IgD-negative memory B cell (primary cell): ENCODE data around the gene USP36. TPM values are rescaled to one million over a fixed set of nuclear protein-coding genes. Genes with fewer than 3 reads are reported as not detected.
A peak's percentile ranks its signal among the peaks of the same experiment; 100 is the strongest.

Source experiments
- H3K27ac Mint-ChIP-seq, 3 donors: one replicate each; pipeline ENCODE4 v1.8.0; 2020 to 2022; ENCODE audit warnings: mild to moderate bottlenecking in 3 of 3, mixed read lengths in 3 of 3, moderate library complexity in 1 of 3
- H3K27me3 Mint-ChIP-seq: one replicate; pipeline ENCODE4 v1.8.0; 2021; ENCODE audit warnings: mixed read lengths
- H3K36me3 Mint-ChIP-seq: one replicate; pipeline ENCODE4 v1.8.0; 2020; ENCODE audit warnings: mild to moderate bottlenecking, mixed read lengths
- H3K4me1 Mint-ChIP-seq, 3 donors: one replicate each; pipeline ENCODE4 v1.8.0; 2020 to 2022; ENCODE audit warnings: mixed read lengths in 3 of 3, mild to moderate bottlenecking in 1 of 3
- H3K4me3 Mint-ChIP-seq, 4 donors: one replicate each; pipeline ENCODE4 v1.8.0; 2020 to 2022; ENCODE audit warnings: mild to moderate bottlenecking in 4 of 4, mixed read lengths in 4 of 4, moderate library complexity in 3 of 4
- H3K9me3 Mint-ChIP-seq, 3 donors: one replicate each; pipeline ENCODE4 v1.8.0; 2020 to 2021; ENCODE audit warnings: mixed read lengths in 3 of 3, mild to moderate bottlenecking in 1 of 3
- polyA plus RNA-seq: library from polyadenylated mRNA; unstranded; fragments of 300-500 nt; fragmentation: Illumina TruSeq; gene quantifications from one replicate; pipeline ENCODE4 v1.2.3, GENCODE V29; 2021

Gene USP36
- polyA plus RNA-seq, 1 donor from 2014 or later = 28.8 TPM

DNA sequence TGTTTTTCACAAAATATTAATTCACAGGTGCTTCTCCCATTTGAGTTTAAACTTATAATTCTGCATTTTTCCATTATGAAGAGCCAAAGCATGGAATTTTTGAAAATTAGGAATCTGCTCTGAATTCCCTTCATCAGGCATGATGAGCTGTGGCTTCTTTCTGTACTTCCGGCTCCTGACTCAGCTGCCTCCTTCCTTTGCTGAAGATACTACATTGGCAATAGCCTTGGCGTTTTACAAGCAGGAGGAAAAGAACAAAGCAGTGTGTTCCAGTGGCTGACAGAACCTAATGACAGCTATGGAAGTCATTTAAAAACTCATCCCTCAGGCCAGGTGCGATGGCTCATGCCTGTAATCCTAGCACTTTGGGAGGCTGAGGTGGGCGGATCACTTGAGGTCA lies 18.4 kb upstream of the USP36 start:
- Mint-ChIP-seq H3K4me3 (no peak overlapping the region), H3K27ac (no peak overlapping the region), H3K36me3 (peaks cover 4% of the 10 kb centered on the region), H3K27me3 (peaks cover 4% of the 10 kb centered on the region), H3K4me1 (no peaks in the 10 kb centered on the region), H3K9me3 (no peaks in the 10 kb centered on the region)

DNA sequence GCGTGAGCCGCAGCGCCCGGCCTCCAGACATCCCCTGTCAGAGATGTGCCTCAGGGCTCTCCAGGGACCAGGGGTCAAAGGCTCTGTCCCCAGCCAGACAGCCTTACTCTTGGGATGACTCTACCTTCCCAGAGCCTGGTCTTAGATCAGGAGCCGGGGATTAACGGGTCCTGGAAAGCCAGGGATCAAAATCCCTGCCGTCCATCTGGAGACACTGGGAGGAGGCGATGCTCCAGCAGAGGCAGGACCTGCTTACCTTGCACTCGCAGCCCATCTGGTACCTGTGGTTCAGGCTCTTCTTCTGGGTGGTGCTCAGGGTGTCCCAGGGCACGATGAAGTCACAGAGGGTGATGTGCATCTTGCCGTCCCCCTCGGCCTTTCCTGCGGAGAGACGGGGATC lies 16.7 kb upstream of the USP36 start:
- H3K27me3 Mint-ChIP-seq = no peaks in the 10 kb centered on the region
- peaks cover 4% of the 10 kb centered on the region for H3K36me3 Mint-ChIP-seq
- H3K9me3 Mint-ChIP-seq = no peaks in the 10 kb centered on the region
- H3K4me3 Mint-ChIP-seq = no peak overlapping the region
- H3K27ac Mint-ChIP-seq = no peak overlapping the region
- H3K4me1 Mint-ChIP-seq = no peaks in the 10 kb centered on the region

DNA sequence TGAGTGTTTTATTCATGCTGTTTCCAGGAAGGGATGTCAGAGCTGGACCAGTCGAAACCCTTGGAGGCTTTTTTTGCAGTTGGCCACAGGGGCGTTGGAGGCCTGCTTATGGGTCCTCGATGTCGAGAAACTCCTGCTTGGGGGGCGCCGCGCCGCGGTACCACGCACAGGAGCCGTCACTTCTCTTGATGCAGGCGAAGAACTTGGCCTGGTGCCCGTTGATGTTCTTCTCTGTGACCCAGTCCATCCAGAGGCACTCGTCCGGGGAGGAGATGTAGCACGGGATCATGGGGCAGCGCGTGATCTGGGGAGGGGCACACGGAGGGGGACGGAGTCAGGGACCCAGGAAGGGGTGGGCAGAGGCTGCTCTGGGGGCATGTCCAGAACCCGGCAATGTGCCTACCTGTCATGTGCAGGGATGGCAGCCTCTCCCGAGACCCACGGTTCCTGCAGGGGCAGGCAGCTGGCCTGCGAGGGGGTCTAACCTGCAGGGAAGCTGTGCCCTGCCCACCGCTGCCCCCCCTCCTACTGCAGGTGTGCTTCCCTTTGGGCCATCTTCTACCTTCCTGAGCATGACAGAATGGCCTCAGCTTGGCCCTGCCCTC lies 15.0 kb upstream of the USP36 start:
- Mint-ChIP-seq H3K27ac (no peak overlapping the region), H3K36me3 (peaks cover 4% of the 10 kb centered on the region)

DNA sequence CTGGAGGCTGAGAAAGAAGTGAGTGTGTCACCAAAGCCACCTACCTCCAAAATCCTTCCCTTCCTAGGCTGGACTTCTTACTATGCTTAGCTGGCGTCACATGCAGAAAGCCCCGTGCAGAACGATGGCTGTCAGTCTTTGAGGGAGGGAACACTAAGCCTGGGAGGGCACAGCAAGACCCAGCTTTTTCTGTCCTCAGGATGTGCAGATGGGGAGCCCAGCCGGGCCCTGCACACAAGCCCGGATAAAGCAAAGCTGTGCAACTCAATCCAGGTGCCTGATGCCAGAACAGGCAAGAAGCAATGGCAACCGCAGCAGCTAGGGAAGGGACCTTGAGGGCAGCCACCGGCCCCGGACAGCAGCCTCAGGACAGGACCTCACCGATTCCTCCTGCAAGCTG lies 13.9 kb upstream of the USP36 start:
- no peak overlapping the region for H3K27ac Mint-ChIP-seq

More for the DNA sequence above, 15.0 kb upstream of the USP36 start:
- Mint-ChIP-seq H3K4me3 (no peak overlapping the region), H3K9me3 (no peaks in the 10 kb centered on the region), H3K27me3 (no peaks in the 10 kb centered on the region), H3K4me1 (no peaks in the 10 kb centered on the region)

GRCh38 chr17:78853926-78854394 lies 13.3 kb upstream of the USP36 start:
- peaks cover 4% of the 10 kb centered on the region for H3K36me3 Mint-ChIP-seq
- H3K4me1 Mint-ChIP-seq = no peaks in the 10 kb centered on the region
- no peak overlapping the region for H3K4me3 Mint-ChIP-seq
- no peaks in the 10 kb centered on the region for H3K27me3 Mint-ChIP-seq
- peak overlapping the region in 1 of 3 donors; percentile 32 for H3K27ac Mint-ChIP-seq
- no peaks in the 10 kb centered on the region for H3K9me3 Mint-ChIP-seq

More for the DNA sequence above, 13.9 kb upstream of the USP36 start:
- no peaks in the 10 kb centered on the region for H3K4me1 Mint-ChIP-seq
- H3K4me3 Mint-ChIP-seq = no peak overlapping the region
- H3K27me3 Mint-ChIP-seq = no peaks in the 10 kb centered on the region
- H3K36me3 Mint-ChIP-seq = peaks cover 4% of the 10 kb centered on the region
- no peaks in the 10 kb centered on the region for H3K9me3 Mint-ChIP-seq

DNA sequence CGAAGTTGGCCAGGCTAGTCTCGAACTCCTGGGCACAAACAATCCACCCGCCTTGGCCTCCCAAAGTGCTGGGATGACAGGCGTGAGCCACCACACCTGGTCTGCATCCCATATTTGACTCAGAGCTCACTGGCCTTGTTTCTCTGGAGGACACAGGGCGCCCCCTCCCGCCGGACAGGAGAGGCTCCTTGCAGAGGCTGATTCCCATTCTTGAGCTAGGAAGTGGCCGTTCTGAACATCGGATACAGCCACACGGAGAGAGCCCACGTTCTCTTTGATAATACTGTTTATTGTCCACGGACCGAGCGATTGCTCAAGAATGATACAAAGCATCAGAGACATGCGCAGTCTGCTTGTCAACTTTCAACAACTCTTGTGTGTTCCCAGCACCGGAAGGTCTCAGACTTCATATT lies 12.1 kb upstream of the USP36 start:
- Mint-ChIP-seq H3K36me3 (peaks cover 4% of the 10 kb centered on the region), H3K4me3 (no peak overlapping the region), H3K27me3 (no peaks in the 10 kb centered on the region), H3K27ac (no peak overlapping the region), H3K4me1 (no peaks in the 10 kb centered on the region), H3K9me3 (no peaks in the 10 kb centered on the region)

GRCh38 chr17:78849026-78849425 lies 8.4 kb upstream of the USP36 start:
- Mint-ChIP-seq H3K4me3 (no peak overlapping the region), H3K27me3 (no peaks in the 10 kb centered on the region), H3K4me1 (peaks cover 0 to 3% (median 0%) of the 10 kb centered on the region in 3 donors), H3K9me3 (no peaks in the 10 kb centered on the region), H3K36me3 (no peaks in the 10 kb centered on the region), H3K27ac (no peak overlapping the region)

GRCh38 chr17:78847052-78847451 lies 6.4 kb upstream of the USP36 start:
- no peak overlapping the region for H3K4me3 Mint-ChIP-seq
- no peaks in the 10 kb centered on the region for H3K9me3 Mint-ChIP-seq
- no peaks in the 10 kb centered on the region for H3K36me3 Mint-ChIP-seq
- H3K27ac Mint-ChIP-seq = no peak overlapping the region
- H3K27me3 Mint-ChIP-seq = no peaks in the 10 kb centered on the region
- H3K4me1 Mint-ChIP-seq = peaks cover 2 to 7% (median 4%) of the 10 kb centered on the region in 3 donors

DNA sequence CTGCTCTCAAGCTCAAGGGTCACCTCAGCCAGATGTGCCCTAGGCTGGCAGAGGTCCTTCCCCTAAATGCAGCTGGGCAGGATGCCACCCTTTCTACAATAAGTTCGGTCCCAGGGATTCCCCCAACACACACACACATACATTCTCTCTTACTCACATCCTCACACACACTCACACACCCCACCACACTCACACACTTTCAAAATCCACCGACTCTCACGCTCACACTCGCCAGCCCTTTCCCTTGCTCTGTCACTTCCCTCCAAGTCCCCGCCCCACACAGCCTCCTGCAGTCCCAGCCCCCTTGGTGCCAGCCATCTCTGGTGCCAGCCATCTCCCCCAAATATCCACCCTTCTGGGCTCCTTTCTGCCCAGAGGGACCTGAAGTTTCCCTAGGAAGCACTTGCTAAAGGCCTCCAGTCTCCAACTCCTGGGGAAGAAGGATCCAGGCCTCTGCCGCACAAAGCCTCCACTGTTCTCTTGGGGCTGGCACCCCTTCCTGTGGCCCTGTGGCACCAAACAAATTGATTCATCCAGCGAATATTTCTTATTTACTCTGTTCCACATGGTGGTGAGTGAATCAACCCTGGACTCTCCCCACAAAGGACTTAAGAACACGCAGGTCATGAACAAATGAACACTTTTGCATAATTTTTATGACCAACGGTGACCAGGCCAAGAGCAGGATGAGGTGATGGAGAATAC lies 3.8 kb upstream of the USP36 start:
- no peaks in the 10 kb centered on the region for H3K36me3 Mint-ChIP-seq
- no peaks in the 10 kb centered on the region for H3K9me3 Mint-ChIP-seq
- peaks cover 8 to 13% (median 13%) of the 10 kb centered on the region in 3 donors for H3K4me1 Mint-ChIP-seq
- H3K4me3 Mint-ChIP-seq = peak overlapping the region in 2 of 4 donors; percentile 37 to 43
- H3K27ac Mint-ChIP-seq = peak overlapping the region in 2 of 3 donors; percentile 72 to 96
- no peaks in the 10 kb centered on the region for H3K27me3 Mint-ChIP-seq

GRCh38 chr17:78842881-78843565 lies 2.4 kb upstream of the USP36 start:
- Mint-ChIP-seq H3K4me1 (peaks cover 13 to 25% (median 23%) of the 10 kb centered on the region in 3 donors), H3K27me3 (peaks cover 1% of the 10 kb centered on the region), H3K36me3 (no peaks in the 10 kb centered on the region), H3K9me3 (no peaks in the 10 kb centered on the region), H3K4me3 (peak overlapping the region in 3 of 4 donors; percentile 30 to 80 (median 43)), H3K27ac (peak overlapping the region in 1 of 3 donors; percentile 95)

DNA sequence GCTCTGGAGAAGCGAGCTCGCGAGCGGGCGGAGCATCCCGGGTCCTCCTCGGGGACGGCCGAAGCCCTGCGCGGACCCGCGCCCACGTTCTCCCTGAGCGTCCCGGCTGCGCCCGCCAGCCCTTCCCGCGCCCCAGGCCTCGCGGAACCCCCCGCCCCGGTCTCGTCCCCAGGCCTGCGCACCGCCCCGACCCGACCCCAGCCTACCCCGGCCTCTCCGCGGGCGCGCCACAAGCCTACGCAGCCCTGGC lies 159 bp downstream of the USP36 start:
- H3K27me3 Mint-ChIP-seq = peaks cover 1% of the 10 kb centered on the region
- H3K36me3 Mint-ChIP-seq = peaks cover 8% of the 10 kb centered on the region
- H3K4me1 Mint-ChIP-seq = peaks cover 13 to 30% (median 25%) of the 10 kb centered on the region in 3 donors

GRCh38 chr17:78839762-78840529 lies 668 bp downstream of the USP36 start:
- Mint-ChIP-seq H3K4me3 (peak overlapping the region; percentile 90 to 96 (median 92)), H3K27me3 (peaks cover 1% of the 10 kb centered on the region), H3K4me1 (peaks cover 13 to 30% (median 25%) of the 10 kb centered on the region in 3 donors), H3K36me3 (peaks cover 8% of the 10 kb centered on the region), H3K27ac (peak overlapping the region; percentile 92 to 98 (median 95)), H3K9me3 (no peaks in the 10 kb centered on the region)

More for the DNA sequence above, 159 bp downstream of the USP36 start:
- Mint-ChIP-seq H3K27ac (peak overlapping the region; percentile 95 to 98 (median 96)), H3K9me3 (no peaks in the 10 kb centered on the region), H3K4me3 (peak overlapping the region; percentile 90 to 98 (median 92))

DNA sequence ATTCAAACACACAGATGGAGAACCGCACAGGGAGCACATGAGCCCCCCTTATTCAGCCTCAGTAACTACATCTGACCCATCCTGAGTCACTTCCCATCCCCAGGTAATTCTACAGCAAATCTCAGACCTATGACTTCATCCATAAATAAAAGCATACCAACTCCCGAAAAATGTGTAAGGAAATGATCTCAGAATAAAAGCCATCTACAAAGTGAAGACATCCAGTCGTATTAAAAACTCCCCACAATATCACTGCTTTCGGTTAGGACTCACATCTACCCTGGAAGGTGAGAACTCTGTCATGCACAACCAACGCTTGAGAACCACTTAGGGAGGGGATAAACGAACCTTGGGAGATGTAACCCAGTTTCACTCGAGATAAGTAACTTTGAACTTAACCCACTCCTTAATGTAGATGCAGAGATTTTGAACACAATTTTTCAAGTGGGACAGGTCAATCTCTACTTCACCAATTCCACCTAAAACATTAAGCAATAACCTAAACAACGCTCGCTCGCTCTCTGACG lies 1.3 kb downstream of the USP36 start:
- H3K4me1 Mint-ChIP-seq = peaks cover 13 to 30% (median 25%) of the 10 kb centered on the region in 3 donors
- H3K36me3 Mint-ChIP-seq = peaks cover 8% of the 10 kb centered on the region
- peak overlapping the region; percentile 92 to 98 (median 95) for H3K27ac Mint-ChIP-seq
- no peaks in the 10 kb centered on the region for H3K9me3 Mint-ChIP-seq
- peak overlapping the region; percentile 90 to 96 (median 92) for H3K4me3 Mint-ChIP-seq
- H3K27me3 Mint-ChIP-seq = peaks cover 1% of the 10 kb centered on the region

DNA sequence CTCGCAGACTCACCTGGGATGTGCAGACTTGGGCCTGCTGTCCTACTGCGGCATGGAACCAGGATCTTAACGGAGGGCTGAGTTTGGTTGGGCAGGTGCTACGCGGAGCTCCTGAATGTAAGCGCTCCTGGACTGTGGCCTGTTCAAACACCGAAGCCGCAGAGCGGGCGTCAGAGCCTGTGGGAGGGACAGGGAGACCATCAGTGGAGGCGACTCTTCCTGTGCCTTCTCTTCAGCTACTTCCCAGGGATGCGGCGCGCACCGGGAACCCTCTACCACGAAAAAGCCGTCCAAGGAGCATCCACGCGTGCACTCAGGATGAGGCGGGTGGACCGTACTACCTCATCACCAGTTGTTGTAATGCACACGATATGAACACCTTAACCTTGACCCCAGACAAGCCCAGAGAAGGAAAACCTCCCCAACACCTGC lies 2.0 kb downstream of the USP36 start:
- Mint-ChIP-seq H3K36me3 (peaks cover 8% of the 10 kb centered on the region), H3K27me3 (peaks cover 1% of the 10 kb centered on the region), H3K4me3 (peak overlapping the region in 3 of 4 donors; percentile 85 to 91 (median 90)), H3K4me1 (peaks cover 13 to 25% (median 25%) of the 10 kb centered on the region in 3 donors), H3K27ac (peak overlapping the region; percentile 22 to 95 (median 92)), H3K9me3 (no peaks in the 10 kb centered on the region)
